Measurements from ENCODE around the gene RAB31.

DNA sequence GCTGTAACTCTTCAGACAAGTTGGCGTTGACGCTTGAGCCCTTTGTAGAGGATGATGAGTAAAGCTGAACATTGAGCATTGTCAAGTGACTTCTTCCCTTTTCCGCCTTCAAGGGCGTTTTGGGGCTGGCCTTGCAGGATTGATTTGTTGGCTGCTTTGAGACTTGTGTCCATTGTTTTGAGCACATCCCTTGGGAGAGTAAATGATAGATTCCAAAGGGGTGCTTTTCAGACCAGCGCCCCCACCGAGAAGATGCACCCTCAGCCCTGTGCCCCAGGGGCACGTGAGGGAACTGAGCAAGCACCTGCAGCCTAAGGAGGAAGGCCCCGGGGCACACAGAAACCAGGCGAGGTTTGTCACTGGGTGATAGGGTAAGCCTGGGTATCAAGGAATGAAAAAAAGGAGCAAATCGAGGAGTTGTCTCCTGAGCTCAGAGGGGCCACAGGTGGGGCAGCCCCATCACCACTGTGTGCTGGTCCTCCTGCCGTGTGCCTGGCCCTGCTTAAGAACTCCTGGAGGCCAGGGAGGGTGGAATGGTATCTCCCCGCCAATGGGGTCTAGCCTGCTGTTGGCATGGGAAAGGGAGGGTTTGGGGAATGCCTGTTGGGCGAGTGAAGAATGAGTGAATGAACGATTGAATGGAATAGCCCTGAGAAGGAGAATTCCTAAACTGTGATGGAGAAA, 64.0 kb downstream of the RAB31 start:
- TF ChIP-seq, protein P1, sequence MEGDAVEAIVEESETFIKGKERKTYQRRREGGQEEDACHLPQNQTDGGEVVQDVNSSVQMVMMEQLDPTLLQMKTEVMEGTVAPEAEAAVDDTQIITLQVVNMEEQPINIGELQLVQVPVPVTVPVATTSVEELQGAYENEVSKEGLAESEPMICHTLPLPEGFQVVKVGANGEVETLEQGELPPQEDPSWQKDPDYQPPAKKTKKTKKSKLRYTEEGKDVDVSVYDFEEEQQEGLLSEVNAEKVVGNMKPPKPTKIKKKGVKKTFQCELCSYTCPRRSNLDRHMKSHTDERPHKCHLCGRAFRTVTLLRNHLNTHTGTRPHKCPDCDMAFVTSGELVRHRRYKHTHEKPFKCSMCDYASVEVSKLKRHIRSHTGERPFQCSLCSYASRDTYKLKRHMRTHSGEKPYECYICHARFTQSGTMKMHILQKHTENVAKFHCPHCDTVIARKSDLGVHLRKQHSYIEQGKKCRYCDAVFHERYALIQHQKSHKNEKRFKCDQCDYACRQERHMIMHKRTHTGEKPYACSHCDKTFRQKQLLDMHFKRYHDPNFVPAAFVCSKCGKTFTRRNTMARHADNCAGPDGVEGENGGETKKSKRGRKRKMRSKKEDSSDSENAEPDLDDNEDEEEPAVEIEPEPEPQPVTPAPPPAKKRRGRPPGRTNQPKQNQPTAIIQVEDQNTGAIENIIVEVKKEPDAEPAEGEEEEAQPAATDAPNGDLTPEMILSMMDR (IDR thresholded peaks at IDR 0.05; ENCODE audit: low read length) = no peak
- no peak for TF ChIP-seq EZH2 (IDR thresholded peaks at IDR 0.05; ENCODE audit: borderline replicate concordance, low read length)
